ENCODE measurements around the gene ZNF438. TPM values are rescaled to one million over a fixed set of nuclear protein-coding genes. Genes with fewer than 3 reads are reported as not detected.

Gene ZNF438
- total and polyA plus RNA-seq, 10 of the 15 experiments (the other 5 are each of a cell fraction or from before 2014, with no cell fraction given) = 0.93 to 5.2 (median 1.9) TPM

- TF ChIP-seq MYB (IDR thresholded peaks at IDR 0.05; ENCODE audit: borderline replicate concordance, low read depth, low read length) = no peak
- no peak for TF ChIP-seq BCL11A (IDR thresholded peaks at IDR 0.05; ENCODE audit: low read depth, low read length)
- no peak for TF ChIP-seq ZZZ3 (IDR thresholded peaks at IDR 0.05; ENCODE audit: control insufficient read depth, insufficient read length, low read depth)
- no peak for TF ChIP-seq NKRF (conservative IDR thresholded peaks at IDR 0.05)
- no peak for TF ChIP-seq SMAD1 (IDR thresholded peaks at IDR 0.05; ENCODE audit: low read depth, partially characterized antibody)
- no peak for TF ChIP-seq KDM1A (IDR thresholded peaks at IDR 0.05; ENCODE audit: borderline replicate concordance)
- no peak for TF ChIP-seq MEF2A (IDR thresholded peaks at IDR 0.05; ENCODE audit: insufficient read depth, low read depth, low read length)
- TF ChIP-seq CBX5 (IDR thresholded peaks at IDR 0.05; ENCODE audit: low read depth) = no peak
- TF ChIP-seq NFIC (IDR thresholded peaks at IDR 0.05; ENCODE audit: low read depth, low read length) = no peak
- no peak for TF ChIP-seq NR2C2 (IDR thresholded peaks at IDR 0.05; ENCODE audit: borderline replicate concordance, control insufficient read depth, insufficient read length, low read depth)
- no peak for TF ChIP-seq MYC (IDR thresholded peaks at IDR 0.05; ENCODE audit: insufficient read depth, insufficient read length, insufficient replicate concordance, low read length, severe bottlenecking)
- no peak for TF ChIP-seq RELB (IDR thresholded peaks at IDR 0.05; ENCODE audit: low read depth)
- no peak for TF ChIP-seq IRF5 (IDR thresholded peaks at IDR 0.05; ENCODE audit: borderline replicate concordance)
- TF ChIP-seq, protein P1, sequence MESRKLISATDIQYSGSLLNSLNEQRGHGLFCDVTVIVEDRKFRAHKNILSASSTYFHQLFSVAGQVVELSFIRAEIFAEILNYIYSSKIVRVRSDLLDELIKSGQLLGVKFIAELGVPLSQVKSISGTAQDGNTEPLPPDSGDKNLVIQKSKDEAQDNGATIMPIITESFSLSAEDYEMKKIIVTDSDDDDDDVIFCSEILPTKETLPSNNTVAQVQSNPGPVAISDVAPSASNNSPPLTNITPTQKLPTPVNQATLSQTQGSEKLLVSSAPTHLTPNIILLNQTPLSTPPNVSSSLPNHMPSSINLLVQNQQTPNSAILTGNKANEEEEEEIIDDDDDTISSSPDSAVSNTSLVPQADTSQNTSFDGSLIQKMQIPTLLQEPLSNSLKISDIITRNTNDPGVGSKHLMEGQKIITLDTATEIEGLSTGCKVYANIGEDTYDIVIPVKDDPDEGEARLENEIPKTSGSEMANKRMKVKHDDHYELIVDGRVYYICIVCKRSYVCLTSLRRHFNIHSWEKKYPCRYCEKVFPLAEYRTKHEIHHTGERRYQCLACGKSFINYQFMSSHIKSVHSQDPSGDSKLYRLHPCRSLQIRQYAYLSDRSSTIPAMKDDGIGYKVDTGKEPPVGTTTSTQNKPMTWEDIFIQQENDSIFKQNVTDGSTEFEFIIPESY (IDR thresholded peaks at IDR 0.05) = no peak
- TF ChIP-seq LARP7 (IDR thresholded peaks at IDR 0.05) = no peak
- TF ChIP-seq HDAC2 (IDR thresholded peaks at IDR 0.05) = no peak
- POLR2A ChIA-PET = no interaction called here
These were observed 9.3 kb upstream of the ZNF438 start for GRCh38 chr10:31041011-31041410.

More at GRCh38 chr10:31041011-31041410, 9.3 kb upstream of the ZNF438 start:
- Histone ChIP-seq H3K4me1 (ENCODE audit: control insufficient read depth, insufficient read depth, low read length) (no peaks in the 10 kb centered on the region), H3K27ac (ENCODE audit: control insufficient read depth, insufficient read depth) (no peak overlapping the region), H3K36me3 (ENCODE audit: control insufficient read depth in 2 of 2, insufficient read depth in 2 of 2, low read length in 1 of 2) (no peaks in the 10 kb centered on the region), H3K79me2 (ENCODE audit: control insufficient read depth, insufficient read depth, low read length) (no peaks in the 10 kb centered on the region), H3K4me2 (ENCODE audit: control insufficient read depth, insufficient read depth) (no peak overlapping the region), H3K9ac (ENCODE audit: control insufficient read depth, insufficient read depth, low read length) (no peak overlapping the region), H4K20me1 (ENCODE audit: control insufficient read depth, insufficient read depth) (no peaks in the 10 kb centered on the region), H2AFZ (ENCODE audit: control insufficient read depth, low read depth, low read length) (no peak overlapping the region), H3K27me3 (replicated peaks in 1 of 2; ENCODE audit: control insufficient read depth in 2 of 2, insufficient read depth in 2 of 2, low read length in 1 of 2) (no peaks in the 10 kb centered on the region), H3K4me3 (no peak overlapping the region), H3K9me3 (replicated peaks; ENCODE audit: control insufficient read depth, insufficient read depth, low read length) (no peaks in the 10 kb centered on the region; the same call in 2 of the 3 replicates)
- 62% methylated on average over 3 of the region's 3 CpGs for WGBS (ENCODE audit: insufficient coverage, insufficient replicate concordance, low lambda C conversion rate, missing lambda C conversion rate)
- ChIA-PET SMC1A (ENCODE audit: uncharacterized antibody, unreplicated experiment) (no interaction called here), CTCF (interaction anchor here (1.0 kb wide), 1 partner anchor 37 kb away, joined by 3 read pairs; no protein-coding TSS in a partner anchor), RAD21 (ENCODE audit: unreplicated experiment) (no interaction called here)
- ATAC-seq = no peak
- DNase-seq (ENCODE audit: low read depth, low spot score) = no peak
- in situ Hi-C loops (cut with MboI) (no loop called here), intact Hi-C loops (cut with micrococcal nuclease; ENCODE audit: unreplicated experiment) (no loop called here)
- no peak for FAIRE-seq
- BruUV-seq (replicated peaks) = no TSS peak
